Liver (tissue), 9 donors: ENCODE data around the gene TTC39A. TPM values are rescaled to one million over a fixed set of nuclear protein-coding genes. Genes with fewer than 3 reads are reported as not detected.

Experiments used
- DNase-seq: peaks from one replicate; pipeline ENCODE4 v3.0.0-alpha.2; 2017; ENCODE audit warnings: low spot score
- H3K27ac ChIP-seq, 2 donors: one replicate each; pipeline ENCODE4 v1.7.0; 2013; ENCODE audit warnings: inconsistent platforms in 2 of 2, low read length in 2 of 2, control low read depth in 1 of 2, low read depth in 1 of 2, mild to moderate bottlenecking in 1 of 2
- H3K27me3 ChIP-seq, 4 donors: one replicate each; pipeline versions ENCODE4 v1.6.1 to v1.7.0; 2013; ENCODE audit warnings: low read length in 3 of 4, inconsistent platforms in 1 of 4, mild to moderate bottlenecking in 1 of 4, moderate library complexity in 1 of 4; ENCODE audit not compliant: control insufficient read depth in 4 of 4, insufficient read depth in 4 of 4
- H3K36me3 ChIP-seq, 4 donors: one replicate each; pipeline versions ENCODE4 v1.6.1 to v1.7.0; 2013; ENCODE audit warnings: low read length in 3 of 4, mild to moderate bottlenecking in 3 of 4, low read depth in 1 of 4, moderate library complexity in 1 of 4; ENCODE audit not compliant: control insufficient read depth in 4 of 4, insufficient read depth in 3 of 4
- H3K4me1 ChIP-seq, 4 donors: one replicate each; pipeline versions ENCODE4 v1.6.1 to v1.7.0; 2013; ENCODE audit warnings: low read length in 3 of 4, mild to moderate bottlenecking in 3 of 4, moderate library complexity in 1 of 4; ENCODE audit not compliant: control insufficient read depth in 4 of 4, insufficient read depth in 4 of 4
- H3K4me3 ChIP-seq, 3 donors: one replicate each; pipeline versions ENCODE4 v1.6.1 to v1.7.0; 2013; ENCODE audit warnings: low read length in 3 of 3, control low read depth in 1 of 3, low read depth in 1 of 3, mild to moderate bottlenecking in 1 of 3
- H3K9ac ChIP-seq, 2 donors: one replicate each; pipeline ENCODE4 v1.7.0; 2013; ENCODE audit warnings: low read length in 2 of 2, mild to moderate bottlenecking in 2 of 2, moderate library complexity in 2 of 2, control low read depth in 1 of 2, low read depth in 1 of 2
- H3K9me3 ChIP-seq, 4 donors: one replicate each; pipeline versions ENCODE4 v1.6.1 to v1.7.0; 2013; ENCODE audit warnings: low read length in 3 of 4; ENCODE audit not compliant: control insufficient read depth in 4 of 4
- ATF3 ChIP-seq: IDR thresholded peaks from 2 replicates; pipeline ENCODE4 v1.6.1; 2016; ENCODE audit warnings: antibody characterized with exemption
- EGR1 ChIP-seq, 2 donors: IDR thresholded peaks; 2 replicates each; pipeline ENCODE4 v1.6.1; 2016 to 2018; ENCODE audit warnings: antibody characterized with exemption in 2 of 2, low read depth in 2 of 2
- FOXA1 ChIP-seq: IDR thresholded peaks from 2 replicates; pipeline ENCODE4 v1.6.1; 2016; ENCODE audit warnings: antibody characterized with exemption
- FOXA2 ChIP-seq: IDR thresholded peaks from 2 replicates; pipeline ENCODE4 v1.6.1; 2016; ENCODE audit warnings: antibody characterized with exemption
- GABPA ChIP-seq, 2 donors: IDR thresholded peaks in 1 of 2; conservative IDR thresholded peaks in 1 of 2; 2 replicates each; pipeline ENCODE4 v1.6.1; 2016; ENCODE audit warnings: antibody characterized with exemption in 2 of 2, mild to moderate bottlenecking in 1 of 2, moderate library complexity in 1 of 2
- HNF4A ChIP-seq, 2 donors: conservative IDR thresholded peaks; 2 replicates each; pipeline ENCODE4 v1.6.1; 2016; ENCODE audit warnings: antibody characterized with exemption in 2 of 2, mild to moderate bottlenecking in 2 of 2
- JUND ChIP-seq, 2 donors: IDR thresholded peaks; 2 replicates each; pipeline ENCODE4 v1.6.1; 2016; ENCODE audit warnings: antibody characterized with exemption in 2 of 2
- MAX ChIP-seq: IDR thresholded peaks from 2 replicates; pipeline ENCODE4 v1.6.1; 2016; ENCODE audit warnings: antibody characterized with exemption
- NR2F2 ChIP-seq: IDR thresholded peaks from 2 replicates; pipeline ENCODE4 v1.6.1; 2016; ENCODE audit warnings: antibody characterized with exemption
- REST ChIP-seq: IDR thresholded peaks from 2 replicates; pipeline ENCODE4 v1.6.1; 2016; ENCODE audit warnings: antibody characterized with exemption, mild to moderate bottlenecking
- SP1 ChIP-seq: IDR thresholded peaks from 2 replicates; pipeline ENCODE4 v1.6.1; 2018; ENCODE audit warnings: antibody characterized with exemption, mild to moderate bottlenecking
- TAF1 ChIP-seq: conservative IDR thresholded peaks from 2 replicates; pipeline ENCODE4 v1.6.1; 2016; ENCODE audit warnings: antibody characterized with exemption, mild to moderate bottlenecking
- YY1 ChIP-seq: IDR thresholded peaks from 2 replicates; pipeline ENCODE4 v1.6.1; 2016; ENCODE audit warnings: antibody characterized with exemption, mild to moderate bottlenecking
- ZBTB33 ChIP-seq: IDR thresholded peaks from 2 replicates; pipeline ENCODE4 v1.6.1; 2016; ENCODE audit warnings: antibody characterized with exemption
- WGBS: extraction: QIAGEN DNeasy Blood & Tissue Kit; methylation state at CpG from one replicate; pipeline ENCODE4 v1.1.7; 2013; 5-methylcytosine and 5-hydroxymethylcytosine counted together
- polyA plus RNA-seq, 2 donors: library from polyadenylated mRNA; stranded (reverse) in 1 of 2; unstranded in 1 of 2; fragments of 200-250 nt in 1 of 2; fragments of >200 nt in 1 of 2; fragmentation: Nextera tagmentation in 1 of 2; extraction: Ambion mirVana in 1 of 2; gene quantifications; one replicate each; pipeline versions ENCODE4 v1.2.1 to v1.2.3, GENCODE V29; 2013 to 2015
- total RNA-seq, 2 donors: library from RNA; depleted of rRNA; stranded (reverse); fragments of >200 nt; gene quantifications; one replicate each; pipeline ENCODE4 v1.2.3, GENCODE V29; 2014
- donor health status: healthy.
- donor health status: healthy.
- donor health status: healthy.
- donor health status: healthy.
- donor health status: healthy.

TTC39A gene
- total and polyA plus RNA-seq, 4 donors = 0.32 to 1.9 (median 1.4) TPM

GRCh38 chr1:51266791-51267190, 63.6 kb downstream of the TTC39A start:
- TF ChIP-seq FOXA1 (no peak), REST (no peak), JUND (IDR thresholded peaks at IDR 0.05) (no peak), NR2F2 (no peak), ZBTB33 (no peak), ATF3 (no peak), SP1 (no peak), GABPA (IDR thresholded peaks at IDR 0.05 in 1 of 2, conservative IDR thresholded peaks at IDR 0.05 in 1 of 2) (no peak), FOXA2 (no peak), EGR1 (IDR thresholded peaks at IDR 0.05; ENCODE audit: low read depth in 2 of 2) (no peak), YY1 (no peak), HNF4A (conservative IDR thresholded peaks at IDR 0.05) (no peak), TAF1 (no peak), MAX (no peak)
- Histone ChIP-seq H3K36me3 (peaks cover 0 to 18% (median 7%) of the 10 kb centered on the region in 4 donors), H3K4me3 (no peak overlapping the region), H3K4me1 (peaks cover 0 to 9% (median under 1%) of the 10 kb centered on the region in 4 donors), H3K9ac (no peak overlapping the region), H3K27ac (no peak overlapping the region), H3K27me3 (no peaks in the 10 kb centered on the region), H3K9me3 (no peaks in the 10 kb centered on the region)
- no peak for DNase-seq
- 98% methylated on average over 4 of the region's 4 CpGs for WGBS

GRCh38 chr1:51266181-51266580, 64.2 kb downstream of the TTC39A start:
- no peaks in the 10 kb centered on the region for H3K27me3 ChIP-seq
- WGBS = 96% methylated on average over 2 of the region's 2 CpGs
- H3K9ac ChIP-seq = no peak overlapping the region
- H3K27ac ChIP-seq = no peak overlapping the region
- no peaks in the 10 kb centered on the region for H3K9me3 ChIP-seq
- H3K4me3 ChIP-seq = no peak overlapping the region
- TF ChIP-seq SP1 (no peak), YY1 (no peak), FOXA2 (no peak), FOXA1 (no peak)
- DNase-seq = no peak
- H3K36me3 ChIP-seq = peaks cover 0 to 13% (median 6%) of the 10 kb centered on the region in 4 donors
- H3K4me1 ChIP-seq = peaks cover 0 to 9% (median under 1%) of the 10 kb centered on the region in 4 donors
